ENCODE measurements around the gene RANBP17. TPM values are rescaled to one million over a fixed set of nuclear protein-coding genes. Genes with fewer than 3 reads are reported as not detected.

Gene RANBP17
- total and polyA plus RNA-seq, 2 experiments from 2014 or later, result 43.8 to 53.1 TPM

DNA sequence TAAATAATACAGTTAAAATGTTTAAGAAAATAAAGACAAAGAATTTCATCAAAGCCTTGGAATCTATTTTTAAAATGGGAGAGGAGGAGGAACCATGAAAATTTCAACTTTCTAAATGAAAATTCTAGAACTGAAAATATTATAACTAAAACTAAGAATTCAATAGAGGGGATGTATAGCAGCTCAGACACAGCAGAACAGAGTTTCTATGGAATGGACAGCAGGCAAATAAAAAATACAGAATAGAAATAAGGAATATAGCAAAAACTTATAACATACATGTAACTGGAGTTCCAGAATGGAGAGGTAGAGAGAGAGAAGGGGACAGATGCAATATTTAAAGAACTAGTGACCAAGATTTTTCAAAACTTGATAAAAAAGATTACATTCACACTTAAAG, 1.4 kb upstream of the RANBP17 start:
- Mint-ChIP-seq H3K9me3 (peaks cover 22% of the 10 kb centered on the region), H3K36me3 (ENCODE audit: low read depth) (peaks cover 14% of the 10 kb centered on the region), H3K4me1 (peaks cover 26% of the 10 kb centered on the region), H3K27ac (no peak overlapping the region), H3K4me3 (peak overlapping the region; percentile 75; the same call in 2 of the 3 replicates), H3K27me3 (ENCODE audit: insufficient read depth, low read depth, poor library complexity) (peaks cover 10% of the 10 kb centered on the region)
- H3K4me3 ChIP-seq, result no peak overlapping the region
- no peak overlapping the region for H3K27ac ChIP-seq (ENCODE audit: low read depth)
- H3K4me1 ChIP-seq (ENCODE audit: insufficient read depth), result peaks cover 21% of the 10 kb centered on the region
- peaks cover 5% of the 10 kb centered on the region; the same call in 1 of the 2 replicates for H3F3A ChIP-seq (replicated peaks; ENCODE audit: low read depth)
- H3K9me2 ChIP-seq (ENCODE audit: insufficient read depth), result no peaks in the 10 kb centered on the region
- TF ChIP-seq ZNF331 (CRISPR knock-in tag; IDR thresholded peaks at IDR 0.05; ENCODE audit: low read depth), result no peak
- no peak for TF ChIP-seq EZH2phosphoT487 (IDR thresholded peaks at IDR 0.05; ENCODE audit: unreplicated experiment)
- TF ChIP-seq, protein P1, sequence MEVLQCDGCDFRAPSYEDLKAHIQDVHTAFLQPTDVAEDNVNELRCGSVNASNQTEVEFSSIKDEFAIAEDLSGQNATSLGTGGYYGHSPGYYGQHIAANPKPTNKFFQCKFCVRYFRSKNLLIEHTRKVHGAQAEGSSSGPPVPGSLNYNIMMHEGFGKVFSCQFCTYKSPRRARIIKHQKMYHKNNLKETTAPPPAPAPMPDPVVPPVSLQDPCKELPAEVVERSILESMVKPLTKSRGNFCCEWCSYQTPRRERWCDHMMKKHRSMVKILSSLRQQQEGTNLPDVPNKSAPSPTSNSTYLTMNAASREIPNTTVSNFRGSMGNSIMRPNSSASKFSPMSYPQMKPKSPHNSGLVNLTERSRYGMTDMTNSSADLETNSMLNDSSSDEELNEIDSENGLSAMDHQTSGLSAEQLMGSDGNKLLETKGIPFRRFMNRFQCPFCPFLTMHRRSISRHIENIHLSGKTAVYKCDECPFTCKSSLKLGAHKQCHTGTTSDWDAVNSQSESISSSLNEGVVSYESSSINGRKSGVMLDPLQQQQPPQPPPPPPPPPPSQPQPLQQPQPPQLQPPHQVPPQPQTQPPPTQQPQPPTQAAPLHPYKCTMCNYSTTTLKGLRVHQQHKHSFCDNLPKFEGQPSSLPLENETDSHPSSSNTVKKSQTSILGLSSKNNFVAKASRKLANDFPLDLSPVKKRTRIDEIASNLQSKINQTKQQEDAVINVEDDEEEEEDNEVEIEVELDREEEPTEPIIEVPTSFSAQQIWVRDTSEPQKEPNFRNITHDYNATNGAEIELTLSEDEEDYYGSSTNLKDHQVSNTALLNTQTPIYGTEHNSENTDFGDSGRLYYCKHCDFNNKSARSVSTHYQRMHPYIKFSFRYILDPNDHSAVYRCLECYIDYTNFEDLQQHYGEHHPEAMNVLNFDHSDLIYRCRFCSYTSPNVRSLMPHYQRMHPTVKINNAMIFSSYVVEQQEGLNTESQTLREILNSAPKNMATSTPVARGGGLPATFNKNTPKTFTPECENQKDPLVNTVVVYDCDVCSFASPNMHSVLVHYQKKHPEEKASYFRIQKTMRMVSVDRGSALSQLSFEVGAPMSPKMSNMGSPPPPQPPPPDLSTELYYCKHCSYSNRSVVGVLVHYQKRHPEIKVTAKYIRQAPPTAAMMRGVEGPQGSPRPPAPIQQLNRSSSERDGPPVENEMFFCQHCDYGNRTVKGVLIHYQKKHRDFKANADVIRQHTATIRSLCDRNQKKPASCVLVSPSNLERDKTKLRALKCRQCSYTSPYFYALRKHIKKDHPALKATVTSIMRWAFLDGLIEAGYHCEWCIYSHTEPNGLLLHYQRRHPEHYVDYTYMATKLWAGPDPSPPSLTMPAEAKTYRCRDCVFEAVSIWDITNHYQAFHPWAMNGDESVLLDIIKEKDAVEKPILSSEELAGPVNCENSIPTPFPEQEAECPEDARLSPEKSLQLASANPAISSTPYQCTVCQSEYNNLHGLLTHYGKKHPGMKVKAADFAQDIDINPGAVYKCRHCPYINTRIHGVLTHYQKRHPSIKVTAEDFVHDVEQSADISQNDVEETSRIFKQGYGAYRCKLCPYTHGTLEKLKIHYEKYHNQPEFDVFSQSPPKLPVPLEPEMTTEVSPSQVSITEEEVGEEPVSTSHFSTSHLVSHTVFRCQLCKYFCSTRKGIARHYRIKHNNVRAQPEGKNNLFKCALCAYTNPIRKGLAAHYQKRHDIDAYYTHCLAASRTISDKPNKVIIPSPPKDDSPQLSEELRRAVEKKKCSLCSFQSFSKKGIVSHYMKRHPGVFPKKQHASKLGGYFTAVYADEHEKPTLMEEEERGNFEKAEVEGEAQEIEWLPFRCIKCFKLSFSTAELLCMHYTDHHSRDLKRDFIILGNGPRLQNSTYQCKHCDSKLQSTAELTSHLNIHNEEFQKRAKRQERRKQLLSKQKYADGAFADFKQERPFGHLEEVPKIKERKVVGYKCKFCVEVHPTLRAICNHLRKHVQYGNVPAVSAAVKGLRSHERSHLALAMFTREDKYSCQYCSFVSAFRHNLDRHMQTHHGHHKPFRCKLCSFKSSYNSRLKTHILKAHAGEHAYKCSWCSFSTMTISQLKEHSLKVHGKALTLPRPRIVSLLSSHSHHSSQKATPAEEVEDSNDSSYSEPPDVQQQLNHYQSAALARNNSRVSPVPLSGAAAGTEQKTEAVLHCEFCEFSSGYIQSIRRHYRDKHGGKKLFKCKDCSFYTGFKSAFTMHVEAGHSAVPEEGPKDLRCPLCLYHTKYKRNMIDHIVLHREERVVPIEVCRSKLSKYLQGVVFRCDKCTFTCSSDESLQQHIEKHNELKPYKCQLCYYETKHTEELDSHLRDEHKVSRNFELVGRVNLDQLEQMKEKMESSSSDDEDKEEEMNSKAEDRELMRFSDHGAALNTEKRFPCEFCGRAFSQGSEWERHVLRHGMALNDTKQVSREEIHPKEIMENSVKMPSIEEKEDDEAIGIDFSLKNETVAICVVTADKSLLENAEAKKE (CRISPR knock-in tag; IDR thresholded peaks at IDR 0.05), result no peak
- no peak for TF ChIP-seq EZH2 (IDR thresholded peaks at IDR 0.05; ENCODE audit: low read depth, unreplicated experiment)
- TF ChIP-seq NANOG (IDR thresholded peaks at IDR 0.05; ENCODE audit: borderline replicate concordance), result no peak
- no peak for TF ChIP-seq STAT1 (IDR thresholded peaks at IDR 0.05; ENCODE audit: unreplicated experiment)
- TF ChIP-seq JUNB (IDR thresholded peaks at IDR 0.05; ENCODE audit: unreplicated experiment), result no peak
- TF ChIP-seq, protein P2, sequence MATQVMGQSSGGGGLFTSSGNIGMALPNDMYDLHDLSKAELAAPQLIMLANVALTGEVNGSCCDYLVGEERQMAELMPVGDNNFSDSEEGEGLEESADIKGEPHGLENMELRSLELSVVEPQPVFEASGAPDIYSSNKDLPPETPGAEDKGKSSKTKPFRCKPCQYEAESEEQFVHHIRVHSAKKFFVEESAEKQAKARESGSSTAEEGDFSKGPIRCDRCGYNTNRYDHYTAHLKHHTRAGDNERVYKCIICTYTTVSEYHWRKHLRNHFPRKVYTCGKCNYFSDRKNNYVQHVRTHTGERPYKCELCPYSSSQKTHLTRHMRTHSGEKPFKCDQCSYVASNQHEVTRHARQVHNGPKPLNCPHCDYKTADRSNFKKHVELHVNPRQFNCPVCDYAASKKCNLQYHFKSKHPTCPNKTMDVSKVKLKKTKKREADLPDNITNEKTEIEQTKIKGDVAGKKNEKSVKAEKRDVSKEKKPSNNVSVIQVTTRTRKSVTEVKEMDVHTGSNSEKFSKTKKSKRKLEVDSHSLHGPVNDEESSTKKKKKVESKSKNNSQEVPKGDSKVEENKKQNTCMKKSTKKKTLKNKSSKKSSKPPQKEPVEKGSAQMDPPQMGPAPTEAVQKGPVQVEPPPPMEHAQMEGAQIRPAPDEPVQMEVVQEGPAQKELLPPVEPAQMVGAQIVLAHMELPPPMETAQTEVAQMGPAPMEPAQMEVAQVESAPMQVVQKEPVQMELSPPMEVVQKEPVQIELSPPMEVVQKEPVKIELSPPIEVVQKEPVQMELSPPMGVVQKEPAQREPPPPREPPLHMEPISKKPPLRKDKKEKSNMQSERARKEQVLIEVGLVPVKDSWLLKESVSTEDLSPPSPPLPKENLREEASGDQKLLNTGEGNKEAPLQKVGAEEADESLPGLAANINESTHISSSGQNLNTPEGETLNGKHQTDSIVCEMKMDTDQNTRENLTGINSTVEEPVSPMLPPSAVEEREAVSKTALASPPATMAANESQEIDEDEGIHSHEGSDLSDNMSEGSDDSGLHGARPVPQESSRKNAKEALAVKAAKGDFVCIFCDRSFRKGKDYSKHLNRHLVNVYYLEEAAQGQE (IDR thresholded peaks at IDR 0.05; ENCODE audit: unreplicated experiment), result no peak
- no peak for TF ChIP-seq POLR2AphosphoS5 (IDR thresholded peaks at IDR 0.05; ENCODE audit: low read depth)
- no peak for TF ChIP-seq ZNF114 (CRISPR knock-in tag; IDR thresholded peaks at IDR 0.05)
- no peak for TF ChIP-seq CTCF (conservative IDR thresholded peaks at IDR 0.05; ENCODE audit: low read depth in 2 of 2)
- no peak for TF ChIP-seq CREB1 (CRISPR knock-in tag; IDR thresholded peaks at IDR 0.05; ENCODE audit: low read depth)
- no peak for TF ChIP-seq ETS1 (IDR thresholded peaks at IDR 0.05)
- ATAC-seq (no peak), DNase-seq (ENCODE audit: low spot score) (no peak)
- peaks cover 11% of the 10 kb centered on the region for H3K27me3 ChIP-seq (ENCODE audit: insufficient read depth)
- H3K36me3 ChIP-seq (ENCODE audit: insufficient read depth), result no peaks in the 10 kb centered on the region; the same call in 1 of the 2 replicates
- no peak overlapping the region for H3K4me2 ChIP-seq
- H4K20me1 ChIP-seq (replicated peaks; ENCODE audit: insufficient read depth), result peaks cover 18% of the 10 kb centered on the region; the same call in 1 of the 2 replicates
- peaks cover 29% of the 10 kb centered on the region for H3K79me2 ChIP-seq (replicated peaks; ENCODE audit: insufficient read depth)
- H2AFZ ChIP-seq, result no peak overlapping the region

Measured in GM23338 (cell line).